ENCODE measurements around the gene TTC28. TPM values are rescaled to one million over a fixed set of nuclear protein-coding genes. Genes with fewer than 3 reads are reported as not detected.

Gene TTC28
- polyA plus RNA-seq, 1 donor from 2014 or later: 14.8 TPM

GRCh38 chr22:28394513-28395110 lies 285.0 kb downstream of the TTC28 start:
- Histone ChIP-seq H3K9me2 (ENCODE audit: insufficient read depth, low read length) (no peaks in the 10 kb centered on the region), H3K36me3 (ENCODE audit: insufficient read depth, low read length) (no peaks in the 10 kb centered on the region), H3K4me3 (ENCODE audit: low read length) (no peak overlapping the region), H3K27ac (ENCODE audit: low read length) (no peak overlapping the region), H3F3A (ENCODE audit: insufficient read depth, low read length, poor library complexity, severe bottlenecking) (no peaks in the 10 kb centered on the region), H3K9ac (ENCODE audit: low read length) (no peak overlapping the region), H3K4me2 (ENCODE audit: low read length) (no peak overlapping the region), H4K20me1 (ENCODE audit: insufficient read depth) (no peaks in the 10 kb centered on the region), H3K79me2 (replicated peaks; ENCODE audit: insufficient read depth, low read length) (peaks cover 6% of the 10 kb centered on the region), H3K27me3 (ENCODE audit: insufficient read depth, low read depth, low read length) (no peaks in the 10 kb centered on the region), H2AFZ (ENCODE audit: low read depth, low read length) (no peak overlapping the region), H3K9me3 (ENCODE audit: low read length) (no peaks in the 10 kb centered on the region)
- TF ChIP-seq SMC3 (conservative IDR thresholded peaks at IDR 0.05; ENCODE audit: poor library complexity) (no peak), MXI1 (conservative IDR thresholded peaks at IDR 0.05; ENCODE audit: poor library complexity, severe bottlenecking) (no peak), RAD21 (conservative IDR thresholded peaks at IDR 0.05) (no peak), POLR2AphosphoS5 (IDR thresholded peaks at IDR 0.05) (no peak), REST (IDR thresholded peaks at IDR 0.05; ENCODE audit: borderline replicate concordance) (no peak), TAF1 (IDR thresholded peaks at IDR 0.05; ENCODE audit: low read depth) (no peak), EZH2 (IDR thresholded peaks at IDR 0.05; ENCODE audit: borderline replicate concordance, insufficient read depth, low read length, poor library complexity, severe bottlenecking) (no peak), EP300 (conservative IDR thresholded peaks at IDR 0.05; ENCODE audit: poor library complexity, severe bottlenecking) (no peak)
- TF ChIP-seq, protein P1, sequence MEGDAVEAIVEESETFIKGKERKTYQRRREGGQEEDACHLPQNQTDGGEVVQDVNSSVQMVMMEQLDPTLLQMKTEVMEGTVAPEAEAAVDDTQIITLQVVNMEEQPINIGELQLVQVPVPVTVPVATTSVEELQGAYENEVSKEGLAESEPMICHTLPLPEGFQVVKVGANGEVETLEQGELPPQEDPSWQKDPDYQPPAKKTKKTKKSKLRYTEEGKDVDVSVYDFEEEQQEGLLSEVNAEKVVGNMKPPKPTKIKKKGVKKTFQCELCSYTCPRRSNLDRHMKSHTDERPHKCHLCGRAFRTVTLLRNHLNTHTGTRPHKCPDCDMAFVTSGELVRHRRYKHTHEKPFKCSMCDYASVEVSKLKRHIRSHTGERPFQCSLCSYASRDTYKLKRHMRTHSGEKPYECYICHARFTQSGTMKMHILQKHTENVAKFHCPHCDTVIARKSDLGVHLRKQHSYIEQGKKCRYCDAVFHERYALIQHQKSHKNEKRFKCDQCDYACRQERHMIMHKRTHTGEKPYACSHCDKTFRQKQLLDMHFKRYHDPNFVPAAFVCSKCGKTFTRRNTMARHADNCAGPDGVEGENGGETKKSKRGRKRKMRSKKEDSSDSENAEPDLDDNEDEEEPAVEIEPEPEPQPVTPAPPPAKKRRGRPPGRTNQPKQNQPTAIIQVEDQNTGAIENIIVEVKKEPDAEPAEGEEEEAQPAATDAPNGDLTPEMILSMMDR (IDR thresholded peaks at IDR 0.05; ENCODE audit: poor library complexity, severe bottlenecking): no peak

- no peak overlapping the region for H3K9ac ChIP-seq (ENCODE audit: low read length)
Measured at GRCh38 chr22:28381429-28382167, 298.0 kb downstream of the TTC28 start.

More at GRCh38 chr22:28381429-28382167, 298.0 kb downstream of the TTC28 start:
- H3K36me3 ChIP-seq (ENCODE audit: insufficient read depth, low read length): no peaks in the 10 kb centered on the region
- H3K79me2 ChIP-seq (replicated peaks; ENCODE audit: insufficient read depth, low read length): peaks cover 8% of the 10 kb centered on the region
- H3K9me3 ChIP-seq (ENCODE audit: low read length): no peaks in the 10 kb centered on the region
- H3K4me2 ChIP-seq (ENCODE audit: low read length): no peak overlapping the region
- H3K27ac ChIP-seq (ENCODE audit: low read length): no peak overlapping the region
- H3F3A ChIP-seq (ENCODE audit: insufficient read depth, low read length, poor library complexity, severe bottlenecking): no peaks in the 10 kb centered on the region
- no peaks in the 10 kb centered on the region for H3K9me2 ChIP-seq (ENCODE audit: insufficient read depth, low read length)
- no peaks in the 10 kb centered on the region for H3K27me3 ChIP-seq (ENCODE audit: insufficient read depth, low read depth, low read length)
- no peak for TF ChIP-seq TAF1 (IDR thresholded peaks at IDR 0.05; ENCODE audit: low read depth)
- TF ChIP-seq, protein P1 (IDR thresholded peaks at IDR 0.05; ENCODE audit: poor library complexity, severe bottlenecking): no peak
- TF ChIP-seq SMC3 (conservative IDR thresholded peaks at IDR 0.05; ENCODE audit: poor library complexity): no peak
- H4K20me1 ChIP-seq (ENCODE audit: insufficient read depth): no peaks in the 10 kb centered on the region
- H3K4me3 ChIP-seq (ENCODE audit: low read length): no peak overlapping the region
- no peak overlapping the region for H2AFZ ChIP-seq (ENCODE audit: low read depth, low read length)

Data from neural cell (in vitro differentiated cells).